Measurements from ENCODE around the gene NOXA1.

Gene NOXA1

GRCh38 chr9:137426018-137426681, 3.0 kb downstream of the NOXA1 start:
- no peak for DNase-seq (ENCODE audit: low read depth)

DNA sequence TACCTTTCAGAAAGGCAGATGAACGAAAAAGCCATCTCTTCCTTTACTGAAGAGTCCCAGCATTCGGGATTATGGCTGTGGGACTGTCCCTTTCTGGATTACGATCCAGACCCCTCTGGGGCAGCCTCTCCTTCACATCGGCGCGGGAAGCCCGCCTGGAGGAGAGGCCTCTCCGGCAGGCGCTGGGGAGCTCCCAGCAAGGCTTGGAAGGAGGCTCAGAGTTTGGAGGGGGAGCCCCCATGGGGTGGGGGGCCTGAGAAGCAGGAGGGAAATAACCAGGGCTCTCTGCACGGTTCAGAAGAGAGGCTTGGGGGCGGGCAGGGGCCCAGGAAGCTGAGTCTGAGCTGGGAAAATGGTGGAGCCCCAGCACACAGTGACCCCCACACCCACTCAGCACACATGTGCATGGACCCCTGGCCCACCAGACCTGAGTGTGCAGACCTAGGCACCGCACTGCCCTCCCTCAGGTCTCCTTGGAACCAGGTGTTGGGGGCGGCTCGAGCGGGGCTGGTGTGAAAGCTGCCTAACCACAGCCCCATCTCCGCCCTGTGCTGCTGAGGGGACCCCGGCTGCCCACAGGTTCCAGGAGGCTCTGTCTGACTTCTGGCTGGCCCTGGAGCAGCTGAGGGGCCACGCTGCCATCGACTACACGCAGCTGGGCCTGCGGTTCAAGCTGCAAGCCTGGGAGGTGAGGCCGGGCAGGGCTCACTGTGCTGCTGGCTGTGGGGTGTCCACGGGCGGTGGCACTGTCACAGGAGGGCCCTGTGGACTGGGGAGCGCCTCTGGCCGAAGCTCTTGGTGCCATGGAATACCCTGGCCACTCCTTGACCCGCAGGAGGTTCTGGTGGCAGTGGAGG, 4.5 kb downstream of the NOXA1 start:
- DNase-seq (ENCODE audit: low read depth): no peak

DNA sequence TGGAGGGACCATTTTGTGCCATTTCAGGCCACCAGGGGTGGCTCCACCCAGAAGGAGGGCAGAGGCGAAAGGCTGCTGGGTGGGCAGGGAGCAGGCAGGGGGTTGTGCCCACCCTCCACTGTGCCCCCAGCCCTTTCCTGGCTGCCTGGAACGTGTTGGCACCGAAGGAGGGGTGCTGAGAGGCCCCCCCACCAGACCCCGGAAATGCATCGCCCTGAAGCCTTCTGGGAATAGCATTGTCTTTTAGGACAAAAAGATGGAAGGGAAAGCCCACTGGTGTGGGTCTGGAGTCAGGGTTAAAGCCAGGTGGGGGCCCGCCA, 5.1 kb downstream of the NOXA1 start:
- no peak for DNase-seq (ENCODE audit: low read depth)

DNA sequence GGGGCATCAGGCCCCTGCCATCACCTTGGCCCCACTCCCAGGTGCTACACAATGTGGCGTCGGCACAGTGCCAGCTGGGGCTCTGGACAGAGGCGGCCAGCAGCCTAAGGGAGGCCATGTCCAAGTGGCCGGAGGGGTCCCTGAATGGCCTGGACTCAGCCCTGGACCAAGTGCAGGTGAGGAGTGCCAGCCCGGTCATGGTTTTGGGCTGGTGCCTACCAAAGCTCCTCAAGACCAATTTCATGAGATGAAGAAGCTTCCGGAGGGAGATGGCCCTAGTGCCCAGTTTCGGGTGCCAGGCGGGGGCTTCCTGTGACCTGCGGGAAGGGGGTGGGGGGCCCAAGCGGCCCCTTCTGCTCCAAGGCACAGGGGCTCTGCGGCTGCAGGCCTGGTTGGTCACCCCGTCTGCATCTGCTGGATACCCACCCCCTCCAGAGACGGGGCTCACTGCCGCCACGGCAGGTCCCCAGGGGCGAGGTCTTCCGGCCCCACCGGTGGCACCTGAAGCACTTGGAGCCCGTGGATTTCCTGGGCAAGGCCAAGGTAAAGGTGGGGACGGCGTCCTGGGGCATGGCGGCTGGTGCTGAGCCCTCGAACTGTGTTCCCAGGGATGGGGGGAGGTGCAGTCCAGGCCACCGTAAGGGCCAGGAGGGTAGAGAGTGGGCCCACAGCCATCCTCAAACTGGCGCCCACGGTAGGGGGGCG, 5.8 kb downstream of the NOXA1 start:
- DNase-seq (ENCODE audit: low read depth): no peak

GRCh38 chr9:137429546-137429890, 6.3 kb downstream of the NOXA1 start:
- DNase-seq (ENCODE audit: low read depth): no peak

- DNase-seq (ENCODE audit: low read depth): no peak
These were observed 7.0 kb downstream of the NOXA1 start for GRCh38 chr9:137429974-137430722.

DNA sequence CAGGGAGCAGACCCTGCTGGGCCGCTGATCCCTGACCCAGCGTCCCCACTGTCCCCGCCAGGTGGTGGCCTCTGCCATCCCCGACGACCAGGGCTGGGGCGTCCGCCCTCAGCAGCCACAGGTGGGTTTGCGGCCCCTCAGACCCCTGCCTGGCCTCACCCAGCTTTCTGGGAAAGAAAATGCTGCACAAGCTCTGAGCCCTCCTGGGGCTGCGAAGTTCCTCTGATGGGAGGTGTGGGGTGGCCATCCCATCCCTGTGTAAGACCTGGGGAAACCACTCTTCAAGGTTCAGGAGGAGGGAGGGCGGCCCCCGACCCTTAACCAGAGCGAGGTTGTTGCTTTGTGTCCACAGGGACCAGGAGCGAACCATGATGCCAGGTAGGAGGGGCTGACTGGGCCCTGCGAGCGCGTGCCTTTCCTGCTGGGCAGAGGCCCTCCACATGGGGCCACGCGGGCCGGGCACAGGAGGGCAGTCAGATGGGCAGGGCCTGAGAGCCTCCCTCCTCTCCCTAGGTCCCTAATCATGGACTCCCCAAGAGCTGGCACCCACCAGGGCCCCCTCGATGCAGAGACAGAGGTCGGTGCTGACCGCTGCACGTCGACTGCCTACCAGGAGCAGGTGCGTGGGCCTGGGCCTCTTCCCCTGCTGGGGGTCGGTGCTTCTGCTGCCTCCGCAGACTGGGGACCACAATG, 7.7 kb downstream of the NOXA1 start:
- DNase-seq (ENCODE audit: low read depth): no peak

DNA sequence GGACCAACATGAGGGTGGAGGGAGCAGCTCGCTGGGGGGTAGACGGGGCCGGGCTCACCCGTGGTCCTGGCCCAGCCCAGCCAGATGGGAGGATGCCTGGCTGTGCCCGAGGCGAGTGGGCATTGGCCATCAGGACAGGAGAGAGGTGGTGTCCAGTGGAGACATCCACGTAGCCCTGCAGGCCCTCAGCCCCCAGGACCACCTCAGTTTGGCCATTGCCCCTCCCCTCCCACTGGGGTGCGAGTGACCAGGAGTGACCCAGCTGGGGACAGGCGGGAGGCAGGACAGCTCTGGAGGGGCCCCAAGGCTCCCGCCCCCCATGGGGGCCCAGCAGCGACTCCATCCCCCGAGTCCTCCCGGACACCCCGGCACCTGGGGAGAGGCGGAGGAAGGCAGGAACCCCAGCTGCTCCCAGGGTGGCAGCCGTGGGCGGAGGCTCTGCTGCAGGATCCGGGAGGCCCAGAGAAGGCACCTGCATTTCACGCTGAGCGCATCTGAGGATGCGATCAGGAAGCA, 8.3 kb downstream of the NOXA1 start:
- DNase-seq (ENCODE audit: low read depth): no peak

- no peak for DNase-seq (ENCODE audit: low read depth)
These were observed 9.6 kb downstream of the NOXA1 start for GRCh38 chr9:137432687-137433348.

GRCh38 chr9:137433349-137433915, 10.2 kb downstream of the NOXA1 start:
- no peak for DNase-seq (ENCODE audit: low read depth)

- no peak for DNase-seq (ENCODE audit: low read depth)
These were observed 10.8 kb downstream of the NOXA1 start for GRCh38 chr9:137433916-137434431.

DNA sequence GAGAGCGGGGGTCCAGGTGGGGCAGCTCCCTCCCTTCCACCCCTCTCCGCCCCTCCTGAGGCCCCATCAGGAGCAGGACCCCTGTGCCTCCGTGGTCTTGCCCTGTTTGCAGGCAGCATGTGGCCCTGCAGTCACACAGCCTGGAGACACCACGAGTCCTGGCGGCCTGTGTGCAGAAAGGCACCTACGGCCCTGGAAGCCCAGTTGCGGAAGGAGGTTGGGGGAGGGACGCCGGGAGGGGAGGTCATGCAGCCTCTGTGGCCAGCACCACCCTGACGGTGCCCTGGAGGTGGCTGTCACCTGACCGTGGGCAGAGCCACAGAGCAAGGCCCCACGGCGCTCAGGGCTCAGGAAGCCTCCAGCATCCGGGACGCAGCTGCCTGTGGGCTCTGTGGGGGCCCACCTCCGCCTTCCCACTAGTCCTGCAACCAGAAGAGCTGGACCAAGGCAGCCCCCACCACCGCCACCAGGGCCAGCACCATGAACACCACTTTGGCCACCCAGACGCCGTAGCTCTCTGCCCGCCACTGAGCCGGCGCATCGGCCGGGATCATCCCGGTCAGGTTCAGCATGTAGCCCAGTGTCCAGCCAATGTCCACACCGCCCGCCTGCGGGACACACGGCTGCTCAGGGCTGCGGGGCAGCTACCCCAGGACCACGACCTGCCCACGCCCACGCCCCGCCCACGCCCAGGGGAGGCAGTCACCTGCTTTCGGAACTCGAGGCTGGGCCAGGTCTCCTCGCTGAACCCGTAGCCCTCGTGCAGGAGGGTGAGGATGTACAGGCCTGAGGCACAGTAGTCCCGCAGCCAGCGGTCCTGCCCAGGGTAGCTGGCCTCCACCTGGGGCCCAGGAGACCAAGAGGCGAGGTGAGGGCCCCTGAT, 11.5 kb downstream of the NOXA1 start:
- no peak for DNase-seq (ENCODE audit: low read depth)

GRCh38 chr9:137435381-137435891, 12.2 kb downstream of the NOXA1 start:
- DNase-seq (ENCODE audit: low read depth): no peak

DNA sequence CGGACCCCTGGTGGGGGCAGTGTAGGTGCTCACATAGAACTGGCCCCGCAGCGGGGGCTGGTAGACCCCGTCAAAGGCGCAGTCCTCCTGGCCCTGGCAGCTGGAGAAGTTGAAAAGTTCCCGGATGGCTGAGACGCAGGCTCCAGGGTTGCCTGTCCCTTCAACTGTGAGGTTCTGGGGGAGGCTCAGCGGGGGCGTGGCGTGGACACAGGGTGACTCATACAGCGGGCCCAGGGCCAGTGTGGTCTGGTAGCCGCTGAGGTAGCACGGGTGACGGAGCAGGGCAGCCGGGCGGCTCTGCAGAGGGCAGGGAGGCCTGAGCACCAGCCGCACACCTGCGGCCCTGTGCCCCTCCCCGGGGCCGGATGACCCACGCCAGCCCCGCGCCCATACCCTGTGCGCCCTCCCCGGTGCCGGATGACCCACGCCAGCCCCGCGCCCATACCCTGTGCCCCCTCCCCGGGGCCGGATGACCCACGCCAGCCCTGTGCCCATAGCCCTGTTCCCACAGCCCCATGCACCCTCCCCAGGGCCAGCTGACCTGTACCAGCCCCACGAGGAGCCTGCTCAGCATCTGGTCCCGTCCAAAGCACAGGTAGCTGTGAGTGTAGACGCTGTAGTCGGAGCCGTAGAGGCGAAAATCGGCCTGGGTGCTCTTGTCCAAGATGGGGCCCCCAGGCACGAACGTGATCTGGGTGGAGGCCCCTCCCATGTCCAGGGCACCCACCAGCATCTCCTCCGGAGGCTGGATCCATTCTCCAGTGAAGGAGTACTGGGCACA, 13.0 kb downstream of the NOXA1 start:
- peak; percentile 93 for DNase-seq (ENCODE audit: low read depth)

GRCh38 chr9:137436761-137437600, 13.8 kb downstream of the NOXA1 start:
- DNase-seq (ENCODE audit: low read depth): no peak

DNA sequence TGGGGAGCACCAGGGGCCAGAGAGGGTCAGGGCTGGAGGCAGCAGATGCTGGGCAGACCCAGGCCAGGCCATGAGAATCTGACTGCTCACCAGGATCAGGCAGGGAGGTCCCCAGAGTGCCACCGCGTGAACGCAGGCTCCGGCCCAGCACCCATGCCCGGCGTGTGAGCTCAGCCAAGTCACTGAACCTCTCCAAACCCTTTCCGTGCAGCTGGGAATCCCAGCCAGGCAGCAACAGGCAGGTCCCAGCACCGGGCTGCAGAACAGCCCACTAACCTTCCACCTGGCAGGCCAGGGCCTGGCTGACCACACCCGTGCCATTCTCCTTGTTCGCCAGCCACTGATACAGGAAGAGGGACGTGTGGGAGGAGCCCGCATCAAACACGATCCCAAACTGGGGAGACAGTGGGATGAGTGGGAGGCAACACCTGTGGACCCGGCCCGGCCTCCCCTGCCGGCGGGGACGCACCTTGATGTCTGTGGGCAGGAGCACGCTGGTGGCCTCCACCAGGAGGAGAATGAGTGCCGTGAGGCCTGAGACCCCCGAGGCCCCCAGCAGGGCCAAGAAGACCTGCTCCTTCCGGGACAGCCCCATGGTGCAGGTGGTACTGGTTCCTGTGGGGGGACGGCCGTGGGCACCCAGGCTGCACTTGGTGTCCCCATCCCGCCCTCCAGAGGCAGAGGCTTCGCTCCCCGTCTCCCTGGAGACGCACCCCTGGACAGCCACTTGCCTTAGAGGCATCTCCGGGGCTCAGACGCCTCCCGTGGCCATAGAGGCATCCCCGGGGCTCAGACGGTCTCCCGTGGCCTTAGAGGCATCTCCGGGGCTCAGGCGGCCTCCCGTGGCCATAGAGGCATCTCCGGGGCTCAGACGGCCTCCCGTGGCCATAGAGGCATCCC, 14.7 kb downstream of the NOXA1 start:
- DNase-seq (ENCODE audit: low read depth): no peak

Data from ELR (cell line).